Ishikawa (cell line): ENCODE measurements around the gene U2AF2.

Source experiments
- CEBPB ChIP-seq: IDR thresholded peaks from 2 replicates; pipeline ENCODE4 v1.6.1; 2012
- CREB1 ChIP-seq: IDR thresholded peaks from 2 replicates; pipeline ENCODE4 v1.6.1; 2012; ENCODE audit warnings: low read depth
- EGR1 ChIP-seq: IDR thresholded peaks from 2 replicates; pipeline ENCODE4 v1.6.1; 2012
- EP300 ChIP-seq: IDR thresholded peaks from 2 replicates; pipeline ENCODE4 v1.6.1; 2012; ENCODE audit warnings: borderline replicate concordance
- FOXM1 ChIP-seq: IDR thresholded peaks from 2 replicates; pipeline ENCODE4 v1.6.1; 2012; ENCODE audit warnings: low read depth, borderline replicate concordance
- MAX ChIP-seq: IDR thresholded peaks from 2 replicates; pipeline ENCODE4 v1.6.1; 2012
- NFIC ChIP-seq: IDR thresholded peaks from 2 replicates; pipeline ENCODE4 v1.6.1; 2012
- RAD21 ChIP-seq: IDR thresholded peaks from 2 replicates; pipeline ENCODE4 v1.6.1; 2012; ENCODE audit warnings: low read depth
- TAF1 ChIP-seq: IDR thresholded peaks from 2 replicates; pipeline ENCODE4 v1.6.1; 2012; ENCODE audit warnings: low read depth, mild to moderate bottlenecking
- TCF12 ChIP-seq: IDR thresholded peaks from 2 replicates; pipeline ENCODE4 v1.6.1; 2012; ENCODE audit warnings: low read depth
- TEAD4 ChIP-seq: IDR thresholded peaks from 2 replicates; pipeline ENCODE4 v1.6.1; 2012
- YY1 ChIP-seq: IDR thresholded peaks from 2 replicates; pipeline ENCODE4 v1.6.1; 2012; ENCODE audit warnings: low read depth
- ZBTB7A ChIP-seq: IDR thresholded peaks from 2 replicates; pipeline ENCODE4 v1.6.1; 2012; ENCODE audit warnings: low read depth
- TF ChIP-seq, protein P1 (sequence below): IDR thresholded peaks from 2 replicates; pipeline ENCODE4 v1.6.1; 2012; ENCODE audit warnings: low read depth, mild to moderate bottlenecking
- TF ChIP-seq, protein P2 (sequence below): IDR thresholded peaks from 2 replicates; pipeline ENCODE4 v1.6.1; 2012

U2AF2 gene

GRCh38 chr19:55613396-55613795 lies 41.4 kb upstream of the U2AF2 start:
- TF ChIP-seq EP300 (no peak), ZBTB7A (no peak), EGR1 (no peak), TCF12 (no peak), MAX (no peak), FOXM1 (no peak), NFIC (no peak), CREB1 (no peak), RAD21 (no peak), CEBPB (no peak), YY1 (no peak), TAF1 (no peak), TEAD4 (no peak)
- TF ChIP-seq, protein P1, sequence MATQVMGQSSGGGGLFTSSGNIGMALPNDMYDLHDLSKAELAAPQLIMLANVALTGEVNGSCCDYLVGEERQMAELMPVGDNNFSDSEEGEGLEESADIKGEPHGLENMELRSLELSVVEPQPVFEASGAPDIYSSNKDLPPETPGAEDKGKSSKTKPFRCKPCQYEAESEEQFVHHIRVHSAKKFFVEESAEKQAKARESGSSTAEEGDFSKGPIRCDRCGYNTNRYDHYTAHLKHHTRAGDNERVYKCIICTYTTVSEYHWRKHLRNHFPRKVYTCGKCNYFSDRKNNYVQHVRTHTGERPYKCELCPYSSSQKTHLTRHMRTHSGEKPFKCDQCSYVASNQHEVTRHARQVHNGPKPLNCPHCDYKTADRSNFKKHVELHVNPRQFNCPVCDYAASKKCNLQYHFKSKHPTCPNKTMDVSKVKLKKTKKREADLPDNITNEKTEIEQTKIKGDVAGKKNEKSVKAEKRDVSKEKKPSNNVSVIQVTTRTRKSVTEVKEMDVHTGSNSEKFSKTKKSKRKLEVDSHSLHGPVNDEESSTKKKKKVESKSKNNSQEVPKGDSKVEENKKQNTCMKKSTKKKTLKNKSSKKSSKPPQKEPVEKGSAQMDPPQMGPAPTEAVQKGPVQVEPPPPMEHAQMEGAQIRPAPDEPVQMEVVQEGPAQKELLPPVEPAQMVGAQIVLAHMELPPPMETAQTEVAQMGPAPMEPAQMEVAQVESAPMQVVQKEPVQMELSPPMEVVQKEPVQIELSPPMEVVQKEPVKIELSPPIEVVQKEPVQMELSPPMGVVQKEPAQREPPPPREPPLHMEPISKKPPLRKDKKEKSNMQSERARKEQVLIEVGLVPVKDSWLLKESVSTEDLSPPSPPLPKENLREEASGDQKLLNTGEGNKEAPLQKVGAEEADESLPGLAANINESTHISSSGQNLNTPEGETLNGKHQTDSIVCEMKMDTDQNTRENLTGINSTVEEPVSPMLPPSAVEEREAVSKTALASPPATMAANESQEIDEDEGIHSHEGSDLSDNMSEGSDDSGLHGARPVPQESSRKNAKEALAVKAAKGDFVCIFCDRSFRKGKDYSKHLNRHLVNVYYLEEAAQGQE = no peak
- TF ChIP-seq, protein P2, sequence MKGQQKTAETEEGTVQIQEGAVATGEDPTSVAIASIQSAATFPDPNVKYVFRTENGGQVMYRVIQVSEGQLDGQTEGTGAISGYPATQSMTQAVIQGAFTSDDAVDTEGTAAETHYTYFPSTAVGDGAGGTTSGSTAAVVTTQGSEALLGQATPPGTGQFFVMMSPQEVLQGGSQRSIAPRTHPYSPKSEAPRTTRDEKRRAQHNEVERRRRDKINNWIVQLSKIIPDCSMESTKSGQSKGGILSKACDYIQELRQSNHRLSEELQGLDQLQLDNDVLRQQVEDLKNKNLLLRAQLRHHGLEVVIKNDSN = no peak

DNA sequence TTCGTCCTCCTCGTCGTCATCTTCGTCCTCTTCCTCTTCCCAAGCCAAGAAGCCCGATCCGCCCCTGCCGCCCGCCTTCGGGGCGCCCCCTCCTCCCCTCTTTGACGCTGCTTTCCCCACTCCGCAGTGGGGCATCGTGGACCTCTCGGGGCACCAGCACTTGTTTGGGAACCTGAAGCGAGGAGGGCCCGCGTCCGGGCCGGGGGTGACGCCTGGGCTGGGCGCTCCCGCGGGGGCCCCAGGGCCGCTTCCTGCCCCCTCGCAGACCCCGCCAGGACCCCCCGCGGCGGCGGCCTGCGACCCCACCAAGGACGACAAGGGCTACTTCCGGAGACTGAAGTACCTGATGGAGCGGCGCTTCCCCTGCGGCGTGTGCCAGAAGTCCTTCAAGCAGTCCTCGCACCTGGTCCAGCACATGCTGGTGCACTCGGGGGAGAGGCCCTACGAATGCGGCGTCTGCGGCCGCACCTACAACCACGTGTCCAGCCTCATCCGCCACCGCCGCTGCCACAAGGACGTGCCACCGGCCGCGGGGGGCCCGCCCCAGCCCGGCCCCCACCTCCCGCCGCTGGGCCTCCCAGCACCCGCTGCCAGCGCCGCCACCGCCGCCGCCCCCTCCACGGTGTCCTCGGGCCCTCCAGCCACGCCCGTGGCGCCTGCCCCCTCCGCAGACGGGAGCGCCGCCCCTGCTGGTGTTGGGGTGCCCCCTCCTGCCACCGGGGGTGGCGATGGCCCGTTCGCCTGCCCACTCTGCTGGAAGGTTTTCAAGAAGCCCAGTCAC lies 40.7 kb upstream of the U2AF2 start:
- TF ChIP-seq TAF1 (no peak), NFIC (no peak), TCF12 (no peak), CREB1 (no peak), EGR1 (no peak), TEAD4 (no peak), EP300 (no peak), YY1 (no peak), FOXM1 (no peak), RAD21 (no peak), ZBTB7A (no peak), CEBPB (no peak), MAX (no peak)
- TF ChIP-seq, protein P1 = no peak
- TF ChIP-seq, protein P2 = no peak

DNA sequence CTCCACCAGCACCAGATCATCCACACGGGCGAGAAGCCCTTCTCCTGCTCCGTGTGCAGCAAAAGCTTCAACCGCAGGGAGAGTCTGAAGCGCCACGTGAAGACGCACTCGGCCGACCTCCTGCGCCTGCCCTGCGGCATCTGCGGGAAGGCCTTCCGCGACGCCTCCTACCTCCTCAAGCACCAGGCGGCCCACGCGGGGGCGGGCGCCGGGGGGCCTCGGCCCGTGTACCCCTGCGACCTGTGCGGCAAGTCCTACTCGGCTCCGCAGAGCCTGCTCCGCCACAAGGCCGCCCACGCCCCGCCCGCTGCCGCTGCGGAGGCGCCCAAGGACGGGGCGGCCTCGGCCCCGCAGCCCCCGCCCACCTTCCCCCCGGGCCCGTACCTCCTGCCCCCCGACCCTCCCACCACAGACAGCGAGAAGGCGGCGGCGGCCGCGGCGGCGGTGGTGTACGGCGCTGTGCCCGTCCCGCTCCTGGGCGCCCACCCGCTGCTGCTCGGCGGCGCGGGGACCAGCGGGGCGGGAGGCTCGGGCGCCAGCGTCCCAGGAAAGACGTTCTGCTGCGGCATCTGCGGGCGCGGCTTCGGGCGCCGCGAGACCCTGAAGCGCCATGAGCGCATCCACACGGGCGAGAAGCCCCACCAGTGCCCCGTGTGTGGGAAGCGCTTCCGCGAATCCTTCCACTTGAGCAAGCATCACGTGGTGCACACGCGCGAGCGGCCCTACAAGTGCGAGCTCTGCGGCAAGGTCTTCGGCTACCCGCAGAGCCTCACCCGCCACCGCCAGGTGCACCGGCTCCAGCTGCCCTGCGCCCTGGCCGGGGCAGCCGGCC lies 39.9 kb upstream of the U2AF2 start:
- no peak for TF ChIP-seq YY1
- no peak for TF ChIP-seq EP300
- no peak for TF ChIP-seq ZBTB7A
- TF ChIP-seq, protein P1 = no peak
- TF ChIP-seq CREB1 = no peak
- TF ChIP-seq CEBPB = no peak
